Smooth muscle cell of the brain vasculature (primary cell): ENCODE results near the gene GDPD1.
"Not testable (repeated sequence)": the region's sequence is repeated elsewhere in the genome, so short reads cannot be mapped to it uniquely, and the experiment has no call there.

Experiments used
- DNase-seq: peaks from one replicate; pipeline ENCODE4 v3.0.0-alpha.2; 2012; ENCODE audit warnings: low read depth, low spot score

The GDPD1 gene

GRCh38 chr17:59244081-59244480, 23.8 kb downstream of the GDPD1 start:
- DNase-seq: no peak

- no peak for DNase-seq
Observed at GRCh38 chr17:59254742-59255141, 34.4 kb downstream of the GDPD1 start.

GRCh38 chr17:59257101-59257500, 36.8 kb downstream of the GDPD1 start:
- DNase-seq: no peak

- no peak for DNase-seq
Observed at GRCh38 chr17:59260722-59261121, 40.4 kb downstream of the GDPD1 start.

GRCh38 chr17:59266745-59267144, 46.4 kb downstream of the GDPD1 start:
- DNase-seq: no peak

- DNase-seq: no peak
Observed at GRCh38 chr17:59267776-59268175, 47.5 kb downstream of the GDPD1 start.

- DNase-seq: no peak
Observed at GRCh38 chr17:59275618-59276017, 55.3 kb downstream of the GDPD1 start.

- DNase-seq: no peak
Observed at GRCh38 chr17:59277031-59277430, 56.7 kb downstream of the GDPD1 start.

GRCh38 chr17:59278406-59278805, 58.1 kb downstream of the GDPD1 start:
- no peak for DNase-seq

- no peak for DNase-seq
Observed at GRCh38 chr17:59284317-59284716, 64.0 kb downstream of the GDPD1 start.

- no peak for DNase-seq
Observed at GRCh38 chr17:59287452-59287851, 67.1 kb downstream of the GDPD1 start.

GRCh38 chr17:59287891-59288290, 67.6 kb downstream of the GDPD1 start:
- no peak for DNase-seq

GRCh38 chr17:59289981-59290301, 69.6 kb downstream of the GDPD1 start:
- DNase-seq: no peak

- not testable (repeated sequence) for DNase-seq
Observed at GRCh38 chr17:59290302-59290998, 70.1 kb downstream of the GDPD1 start.

GRCh38 chr17:59292174-59292523, 71.8 kb downstream of the GDPD1 start:
- no peak for DNase-seq

GRCh38 chr17:59296190-59296589, 75.9 kb downstream of the GDPD1 start:
- no peak for DNase-seq

- no peak for DNase-seq
Observed at GRCh38 chr17:59298521-59298920, 78.2 kb downstream of the GDPD1 start.

GRCh38 chr17:59299400-59300092, 79.2 kb downstream of the GDPD1 start:
- no peak for DNase-seq

- DNase-seq: no peak
Observed at GRCh38 chr17:59300941-59301340, 80.6 kb downstream of the GDPD1 start.

- DNase-seq: no peak
Observed at GRCh38 chr17:59304811-59305210, 84.5 kb downstream of the GDPD1 start.

- no peak for DNase-seq
Observed at GRCh38 chr17:59310263-59310920, 90.1 kb downstream of the GDPD1 start.

- DNase-seq: no peak
Observed at GRCh38 chr17:59311051-59311468, 90.7 kb downstream of the GDPD1 start.

GRCh38 chr17:59311521-59311920, 91.2 kb downstream of the GDPD1 start:
- DNase-seq: not testable (repeated sequence)
